AG04450 (cell line): ENCODE data around the gene SLC9A1. TPM values are rescaled to one million over a fixed set of nuclear protein-coding genes. Genes with fewer than 3 reads are reported as not detected.

Source experiments
- CTCF ChIA-PET: fragments of 300-600, 350-600 bp; formaldehyde crosslinking; extraction: SDS; loops from one replicate; lab custom pipeline; 2022; ENCODE audit warnings: antibody characterized with exemption, inconsistent platforms; lab: Charles Lee
- POLR2A ChIA-PET: fragments of 350-600 bp; formaldehyde crosslinking; extraction: SDS; loops from one replicate; lab custom pipeline; 2021; ENCODE audit warnings: antibody characterized with exemption, inconsistent platforms; lab: Yijun Ruan, JAX
- DNase-seq: peaks from one replicate; pipeline ENCODE4 v3.0.0-alpha.2; 2011; ENCODE audit warnings: low read depth, low spot score
- H3K27ac ChIP-seq: one replicate; pipeline ENCODE4 v1.5.1; 2012; ENCODE audit warnings: low read depth, low read length, control low read depth
- H3K27me3 ChIP-seq: one replicate; pipeline ENCODE4 v1.6.0; 2012; ENCODE audit warnings: low read length; ENCODE audit not compliant: control insufficient read depth, insufficient read depth
- H3K4me3 ChIP-seq: 2 replicates; pipeline ENCODE4 v1.5.1; 2011; ENCODE audit warnings: mild to moderate bottlenecking, low read depth, low read length, control low read depth
- H3K9me3 ChIP-seq: 2 replicates; pipeline ENCODE4 v1.5.1; 2012; ENCODE audit warnings: low read length; ENCODE audit not compliant: control insufficient read depth, insufficient read depth
- CTCF ChIP-seq: IDR thresholded peaks from 2 replicates; pipeline ENCODE4 v1.5.1; 2011; ENCODE audit warnings: low read depth, low read length, control low read depth, inconsistent platforms
- polyA plus RNA-seq: library from polyadenylated mRNA; depleted of rRNA; stranded (reverse); fragments of >200 nt; gene quantifications from 2 replicates; pipeline ENCODE4 v1.2.3, GENCODE V29; 2011

The SLC9A1 gene
- polyA plus RNA-seq, 1 experiment = 10.8 TPM

- DNase-seq = no peak
- no peak for TF ChIP-seq CTCF
- POLR2A ChIA-PET = no interaction called here
- H3K4me3 ChIP-seq = no peak overlapping the region
- no peaks in the 10 kb centered on the region for H3K27me3 ChIP-seq
- CTCF ChIA-PET = interaction anchor here (1.0 kb wide), 1 partner anchor 164 kb away, joined by 3 read pairs; no protein-coding TSS in a partner anchor
- H3K9me3 ChIP-seq = no peaks in the 10 kb centered on the region
- no peak overlapping the region for H3K27ac ChIP-seq
Observed at GRCh38 chr1:27133158-27133557, 21.8 kb downstream of the SLC9A1 start.

- POLR2A ChIA-PET = no interaction called here
- Histone ChIP-seq H3K27ac (no peak overlapping the region), H3K4me3 (no peak overlapping the region), H3K27me3 (no peaks in the 10 kb centered on the region), H3K9me3 (no peaks in the 10 kb centered on the region)
- no peak for TF ChIP-seq CTCF
- CTCF ChIA-PET = no interaction called here
- DNase-seq = no peak
Observed at GRCh38 chr1:27132624-27133023, 22.3 kb downstream of the SLC9A1 start.

GRCh38 chr1:27132147-27132546 is 22.8 kb downstream of the SLC9A1 start:
- no peak for DNase-seq
- Histone ChIP-seq H3K4me3 (no peak overlapping the region), H3K9me3 (no peaks in the 10 kb centered on the region), H3K27me3 (no peaks in the 10 kb centered on the region), H3K27ac (no peak overlapping the region)
- no peak for TF ChIP-seq CTCF
- CTCF ChIA-PET = no interaction called here
- POLR2A ChIA-PET = no interaction called here

GRCh38 chr1:27130798-27131197 is 24.1 kb downstream of the SLC9A1 start:
- Histone ChIP-seq H3K27me3 (no peaks in the 10 kb centered on the region), H3K9me3 (no peaks in the 10 kb centered on the region), H3K27ac (no peak overlapping the region), H3K4me3 (no peak overlapping the region)
- no peak for TF ChIP-seq CTCF
- no peak for DNase-seq
- ChIA-PET POLR2A (interaction anchor here (0.5 to 1.6 kb wide), 3 partner anchors 9 to 104 kb away, joined by 3 to 6 read pairs (median 3); partner anchors contain the start of genes SLC9A1 and WDTC1), CTCF (interaction anchor here (1.1 kb wide), 1 partner anchor 86 kb away, joined by 3 read pairs; no protein-coding TSS in a partner anchor)

- no peak for DNase-seq
- Histone ChIP-seq H3K27me3 (no peaks in the 10 kb centered on the region), H3K27ac (no peak overlapping the region), H3K4me3 (no peak overlapping the region), H3K9me3 (no peaks in the 10 kb centered on the region)
- CTCF ChIA-PET = interaction anchor here (0.5 kb wide), 1 partner anchor 156 kb away, joined by 4 read pairs; no protein-coding TSS in a partner anchor
- POLR2A ChIA-PET = interaction anchor here (1.1 to 1.6 kb wide), 2 partner anchors 17 to 25 kb away, joined by 6 read pairs; partner anchors contain the start of gene SLC9A1
- no peak for TF ChIP-seq CTCF
Observed at GRCh38 chr1:27129225-27129624, 25.7 kb downstream of the SLC9A1 start.
